ENCODE measurements around the gene GORASP2. TPM values are rescaled to one million over a fixed set of nuclear protein-coding genes. Genes with fewer than 3 reads are reported as not detected.

The GORASP2 gene
- total RNA-seq, 4 donors from 2014 or later, result 28.6 to 47.4 (median 36.0) TPM

DNA sequence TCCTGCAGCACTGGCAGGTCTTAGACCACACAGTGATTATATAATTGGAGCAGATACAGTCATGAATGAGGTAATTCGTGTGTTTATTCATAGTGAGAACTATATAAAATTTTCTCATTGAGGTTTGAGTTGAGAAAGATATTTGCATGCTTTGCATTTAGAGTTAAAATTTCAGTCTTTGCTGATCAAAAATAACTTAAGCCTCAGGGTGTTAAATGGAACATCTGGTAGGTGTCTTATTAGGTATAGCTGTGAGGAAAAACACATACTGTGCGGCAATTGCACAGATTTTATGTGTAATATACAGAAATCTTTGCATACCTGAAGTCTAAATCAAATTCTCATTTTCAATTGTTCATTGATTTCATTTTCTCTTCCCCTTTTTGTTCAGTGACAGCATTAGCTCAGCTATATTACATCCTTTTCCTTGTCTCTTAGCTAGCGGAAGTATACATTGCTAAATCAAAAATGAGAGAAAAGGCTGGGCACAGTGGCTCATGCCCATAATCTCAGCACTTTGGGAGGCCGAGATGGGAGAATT, 21.2 kb downstream of the GORASP2 start:
- TF ChIP-seq, protein P1, sequence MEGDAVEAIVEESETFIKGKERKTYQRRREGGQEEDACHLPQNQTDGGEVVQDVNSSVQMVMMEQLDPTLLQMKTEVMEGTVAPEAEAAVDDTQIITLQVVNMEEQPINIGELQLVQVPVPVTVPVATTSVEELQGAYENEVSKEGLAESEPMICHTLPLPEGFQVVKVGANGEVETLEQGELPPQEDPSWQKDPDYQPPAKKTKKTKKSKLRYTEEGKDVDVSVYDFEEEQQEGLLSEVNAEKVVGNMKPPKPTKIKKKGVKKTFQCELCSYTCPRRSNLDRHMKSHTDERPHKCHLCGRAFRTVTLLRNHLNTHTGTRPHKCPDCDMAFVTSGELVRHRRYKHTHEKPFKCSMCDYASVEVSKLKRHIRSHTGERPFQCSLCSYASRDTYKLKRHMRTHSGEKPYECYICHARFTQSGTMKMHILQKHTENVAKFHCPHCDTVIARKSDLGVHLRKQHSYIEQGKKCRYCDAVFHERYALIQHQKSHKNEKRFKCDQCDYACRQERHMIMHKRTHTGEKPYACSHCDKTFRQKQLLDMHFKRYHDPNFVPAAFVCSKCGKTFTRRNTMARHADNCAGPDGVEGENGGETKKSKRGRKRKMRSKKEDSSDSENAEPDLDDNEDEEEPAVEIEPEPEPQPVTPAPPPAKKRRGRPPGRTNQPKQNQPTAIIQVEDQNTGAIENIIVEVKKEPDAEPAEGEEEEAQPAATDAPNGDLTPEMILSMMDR (IDR thresholded peaks at IDR 0.05; ENCODE audit: low read depth), result no peak

DNA sequence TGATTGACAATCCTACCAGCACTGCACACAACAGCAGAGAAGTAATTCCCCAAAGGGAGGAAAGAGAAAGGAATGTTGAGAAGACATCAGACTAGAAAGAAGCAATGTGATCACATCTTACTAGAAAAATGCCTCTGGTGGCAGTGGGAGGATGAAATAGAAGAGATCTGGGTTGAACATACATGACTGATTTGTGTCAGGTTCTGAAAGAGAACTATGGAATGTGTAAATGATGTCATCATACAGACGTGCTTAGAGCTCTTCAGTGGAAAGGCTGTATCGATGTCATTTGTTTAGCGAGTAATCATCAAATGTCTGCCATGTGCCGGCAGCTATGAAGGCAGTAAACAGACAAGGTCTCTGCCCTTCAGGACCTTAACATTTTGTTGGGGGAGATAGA, 24.9 kb downstream of the GORASP2 start:
- TF ChIP-seq, protein P1 (IDR thresholded peaks at IDR 0.05; ENCODE audit: low read depth), result no peak

DNA sequence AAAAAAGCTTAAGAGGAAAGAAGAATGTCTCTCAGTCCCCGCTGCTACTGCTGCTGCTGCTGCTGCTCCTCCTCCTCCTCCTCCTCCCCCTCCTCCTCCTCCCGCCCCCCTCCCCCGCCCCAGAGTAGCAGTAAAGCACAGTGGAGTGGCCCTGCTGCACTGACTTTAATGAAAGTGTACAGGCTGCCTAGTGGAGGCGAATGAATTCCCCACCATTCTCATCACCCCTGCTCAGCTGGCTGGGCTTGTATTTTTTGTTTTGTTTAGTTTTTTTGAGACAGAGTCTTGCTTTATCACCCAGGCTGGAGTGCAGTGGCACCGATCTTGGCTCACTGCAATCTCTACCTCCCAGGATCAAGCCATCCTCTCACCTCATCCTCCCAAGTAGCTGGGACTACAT, 34.3 kb downstream of the GORASP2 start:
- TF ChIP-seq, protein P1 (IDR thresholded peaks at IDR 0.05; ENCODE audit: low read depth), result no peak

DNA sequence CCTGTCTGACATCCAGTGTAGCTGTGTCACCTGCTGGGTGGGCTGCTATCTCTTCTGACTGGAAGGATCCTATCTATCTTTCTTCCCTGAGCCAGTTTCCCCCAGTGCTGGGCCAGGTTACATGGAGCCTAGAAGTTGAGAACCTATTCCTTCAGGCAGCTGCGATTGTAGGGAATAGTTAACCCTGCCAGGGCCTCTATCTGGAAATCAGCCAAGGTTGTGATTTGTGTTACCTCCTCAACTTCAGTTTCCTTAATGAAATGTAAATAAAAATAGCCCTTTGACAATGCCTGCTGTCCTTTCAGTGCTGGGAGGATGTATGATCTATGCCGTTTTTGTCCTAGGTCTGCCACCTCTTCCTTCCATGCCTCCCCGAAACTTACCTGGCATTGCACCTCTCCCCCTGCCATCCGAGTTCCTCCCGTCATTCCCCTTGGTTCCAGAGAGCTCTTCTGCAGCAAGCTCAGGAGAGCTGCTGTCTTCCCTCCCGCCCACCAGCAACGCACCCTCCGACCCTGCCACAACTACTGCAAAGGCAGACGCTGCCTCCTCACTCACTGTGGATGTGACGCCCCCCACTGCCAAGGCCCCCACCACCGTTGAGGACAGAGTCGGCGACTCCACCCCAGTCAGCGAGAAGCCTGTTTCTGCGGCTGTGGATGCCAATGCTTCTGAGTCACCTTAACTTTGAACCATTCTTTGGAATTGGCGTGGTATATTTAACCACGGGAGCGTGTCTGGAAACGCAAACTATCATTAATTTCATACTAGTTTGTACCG, 36.6 kb downstream of the GORASP2 start:
- TF ChIP-seq, protein P1 (IDR thresholded peaks at IDR 0.05; ENCODE audit: low read depth), result no peak

DNA sequence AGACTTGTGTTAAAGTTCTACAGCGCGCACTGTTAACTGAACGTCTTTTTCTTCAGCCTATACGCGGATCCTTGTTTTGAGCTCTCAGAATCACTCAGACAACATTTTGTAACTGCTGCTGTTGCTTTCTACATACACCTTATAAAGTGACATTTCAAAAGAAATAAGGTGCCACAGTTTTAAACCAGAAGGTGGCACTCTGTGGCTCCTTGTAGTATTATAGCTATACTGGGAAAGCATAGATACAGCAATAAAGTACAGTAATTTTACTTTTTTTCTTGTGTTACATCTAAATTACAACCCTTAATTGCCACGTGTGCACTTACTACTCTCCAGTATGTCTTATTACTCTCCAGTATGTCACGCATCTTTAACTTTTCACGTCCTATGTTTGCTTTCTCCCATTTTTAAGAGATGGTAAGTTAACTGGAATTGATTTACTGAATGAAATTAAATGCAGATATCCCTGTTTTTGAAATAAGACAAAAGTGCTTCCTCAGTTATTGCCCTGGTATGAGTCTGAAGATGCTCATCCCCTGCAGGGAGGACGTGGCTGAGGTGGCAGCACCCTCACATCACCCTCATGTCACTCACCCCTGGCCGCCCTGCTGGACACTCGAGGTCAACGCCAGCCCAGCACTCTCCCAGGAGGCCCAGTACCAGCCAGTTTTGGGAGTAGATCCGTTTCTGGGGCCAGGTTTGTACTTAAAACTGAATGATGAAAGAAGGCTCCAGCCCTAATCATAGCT, 37.8 kb downstream of the GORASP2 start:
- TF ChIP-seq, protein P1 (IDR thresholded peaks at IDR 0.05; ENCODE audit: low read depth), result no peak

DNA sequence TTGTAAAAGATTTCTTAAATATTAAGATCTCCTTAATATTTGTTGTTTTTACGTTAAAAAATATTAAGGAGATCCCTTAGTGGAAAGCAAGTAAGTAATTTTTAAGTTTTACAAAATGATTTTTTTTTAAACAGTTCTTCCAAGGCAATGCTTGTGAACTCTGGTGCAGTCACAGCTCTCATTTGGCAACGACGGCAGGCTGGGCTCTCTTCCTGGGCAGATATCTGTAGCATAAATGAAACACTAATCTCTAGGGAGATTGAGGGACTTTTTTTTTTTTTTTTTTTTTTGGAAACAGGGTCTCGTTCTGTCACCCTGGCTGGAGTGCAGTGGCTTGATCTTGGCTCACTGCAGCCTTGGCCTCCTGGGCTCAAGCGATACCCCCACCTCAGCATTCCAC, 38.5 kb downstream of the GORASP2 start:
- TF ChIP-seq, protein P1 (IDR thresholded peaks at IDR 0.05; ENCODE audit: low read depth), result no peak
